Subcutaneous abdominal adipose tissue (tissue), 5 donors: ENCODE measurements around the gene ADAM17.
"Not testable (repeated sequence)": the region's sequence is repeated elsewhere in the genome, so short reads cannot be mapped to it uniquely, and the experiment has no call there.

Source experiments
- H3K27ac ChIP-seq: one replicate; pipeline ENCODE4 v1.7.0; 2013; ENCODE audit warnings: low read depth, mild to moderate bottlenecking, inconsistent platforms, low read length, moderate library complexity
- H3K27me3 ChIP-seq, 5 donors: one replicate each; pipeline ENCODE4 v1.7.0; 2013; ENCODE audit warnings: low read length in 5 of 5, inconsistent platforms in 1 of 5; ENCODE audit not compliant: control insufficient read depth in 5 of 5, insufficient read depth in 4 of 5
- H3K36me3 ChIP-seq, 5 donors: one replicate each; pipeline ENCODE4 v1.7.0; 2013; ENCODE audit warnings: low read length in 5 of 5; ENCODE audit not compliant: control insufficient read depth in 5 of 5, insufficient read depth in 5 of 5
- H3K4me1 ChIP-seq, 5 donors: one replicate each; pipeline ENCODE4 v1.7.0; 2013; ENCODE audit warnings: low read length in 5 of 5, mild to moderate bottlenecking in 3 of 5, moderate library complexity in 1 of 5; ENCODE audit not compliant: control insufficient read depth in 5 of 5, insufficient read depth in 5 of 5
- H3K4me3 ChIP-seq, 5 donors: one replicate each; pipeline ENCODE4 v1.7.0; 2013; ENCODE audit warnings: low read length in 5 of 5, low read depth in 1 of 5
- H3K9ac ChIP-seq, 5 donors: one replicate each; pipeline ENCODE4 v1.7.0; 2013; ENCODE audit warnings: low read length in 5 of 5, mild to moderate bottlenecking in 4 of 5, moderate library complexity in 3 of 5
- H3K9me3 ChIP-seq, 5 donors: one replicate each; pipeline ENCODE4 v1.7.0; 2013; ENCODE audit warnings: low read length in 5 of 5; ENCODE audit not compliant: control insufficient read depth in 5 of 5
- donor health status: healthy.
- donor health status: healthy.
- donor health status: healthy.
- donor health status: healthy.
- donor health status: healthy.

Gene ADAM17

DNA sequence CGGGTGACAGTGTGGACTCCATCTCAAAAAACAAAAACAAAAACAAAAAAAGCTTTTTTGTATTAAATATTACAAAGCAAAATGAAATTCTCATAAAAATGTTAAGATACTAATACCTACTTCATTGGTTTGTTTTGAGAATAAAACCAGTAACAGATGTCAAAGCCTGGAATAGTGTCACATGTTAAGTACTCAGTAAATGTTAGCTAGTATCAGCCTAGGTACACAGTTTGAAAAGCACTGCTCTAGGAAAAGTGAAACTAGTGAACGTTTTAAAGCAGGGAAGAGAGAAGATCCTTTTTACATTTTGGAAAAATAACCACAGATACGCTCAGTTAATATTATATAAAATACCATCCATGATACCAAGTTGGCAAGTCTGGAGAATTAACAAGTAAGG lies 37.1 kb upstream of the ADAM17 start:
- H3K4me1 ChIP-seq, result peaks cover 6 to 24% (median 17%) of the 10 kb centered on the region in 5 donors
- H3K27ac ChIP-seq, result no peak overlapping the region
- no peak overlapping the region for H3K4me3 ChIP-seq
- H3K27me3 ChIP-seq, result no peaks in the 10 kb centered on the region
- H3K36me3 ChIP-seq, result peaks cover 6 to 23% (median 18%) of the 10 kb centered on the region in 5 donors
- H3K9me3 ChIP-seq, result no peaks in the 10 kb centered on the region
- no peak overlapping the region for H3K9ac ChIP-seq

DNA sequence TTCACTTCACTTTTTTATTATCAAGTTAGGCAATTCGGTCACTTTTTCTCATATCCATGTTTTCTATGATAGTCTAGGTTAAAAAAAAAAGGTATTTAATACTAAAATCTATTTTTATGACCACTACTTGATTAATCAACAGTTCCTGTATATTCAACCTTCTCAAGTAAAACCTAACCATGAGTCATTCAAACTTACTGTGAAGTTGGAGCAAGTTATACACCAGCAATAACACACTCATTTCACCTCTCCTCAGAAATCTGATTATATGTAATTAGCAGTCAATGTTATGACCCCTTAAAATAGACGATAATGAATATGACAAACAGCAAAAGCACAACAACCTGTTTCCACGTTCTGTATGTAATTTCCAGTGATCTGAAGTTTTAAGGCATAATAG lies 35.0 kb upstream of the ADAM17 start:
- peaks cover 11 to 42% (median 27%) of the 10 kb centered on the region in 5 donors for H3K36me3 ChIP-seq
- H3K4me1 ChIP-seq, result peaks cover 3 to 18% (median 14%) of the 10 kb centered on the region in 5 donors
- no peak overlapping the region for H3K9ac ChIP-seq
- no peaks in the 10 kb centered on the region for H3K9me3 ChIP-seq
- no peak overlapping the region for H3K4me3 ChIP-seq
- H3K27me3 ChIP-seq, result no peaks in the 10 kb centered on the region
- no peak overlapping the region for H3K27ac ChIP-seq

DNA sequence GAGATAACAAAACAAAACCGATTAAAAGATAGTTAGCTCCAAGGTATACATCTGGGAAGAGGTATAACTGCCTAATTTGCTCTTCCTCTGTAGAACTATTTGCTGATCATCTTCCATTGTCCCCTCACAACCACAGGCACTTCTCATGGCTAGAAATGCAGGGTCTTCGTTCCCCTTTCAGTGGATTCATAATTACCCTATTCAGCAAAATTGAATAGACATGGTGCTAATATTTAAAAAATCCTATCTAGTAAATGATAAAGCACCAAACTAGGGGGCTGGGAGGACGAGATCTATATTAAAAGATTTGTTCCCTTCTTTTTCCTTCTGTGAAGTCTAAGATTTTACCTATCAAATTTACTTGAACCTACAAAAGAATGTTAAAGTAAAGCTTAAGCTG lies 30.8 kb upstream of the ADAM17 start:
- H3K9me3 ChIP-seq, result no peaks in the 10 kb centered on the region
- peaks cover 22 to 56% (median 40%) of the 10 kb centered on the region in 5 donors for H3K36me3 ChIP-seq
- no peak overlapping the region for H3K4me3 ChIP-seq
- H3K4me1 ChIP-seq, result peaks cover 0 to 6% (median 0%) of the 10 kb centered on the region in 5 donors
- H3K9ac ChIP-seq, result no peak overlapping the region
- no peaks in the 10 kb centered on the region for H3K27me3 ChIP-seq
- no peak overlapping the region for H3K27ac ChIP-seq

DNA sequence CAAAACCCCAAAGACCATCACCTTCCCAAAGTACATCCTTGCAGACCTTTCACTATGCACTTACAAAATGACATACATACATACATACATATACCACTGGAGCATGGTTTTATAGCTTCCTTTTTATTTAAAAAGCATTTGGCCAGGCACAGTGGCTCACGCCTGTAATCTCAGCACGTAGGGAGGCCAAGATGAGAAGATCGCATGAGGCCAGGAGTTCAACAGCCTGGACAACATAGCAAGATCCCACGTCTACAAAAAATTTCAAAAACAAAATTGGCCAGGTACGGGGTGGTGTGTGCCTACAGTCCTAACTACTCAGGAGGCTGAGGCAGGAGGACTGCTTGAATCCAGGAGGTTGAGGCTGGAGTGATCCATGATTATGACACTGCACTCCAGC lies 29.9 kb upstream of the ADAM17 start:
- peaks cover 22 to 48% (median 40%) of the 10 kb centered on the region in 5 donors for H3K36me3 ChIP-seq

DNA sequence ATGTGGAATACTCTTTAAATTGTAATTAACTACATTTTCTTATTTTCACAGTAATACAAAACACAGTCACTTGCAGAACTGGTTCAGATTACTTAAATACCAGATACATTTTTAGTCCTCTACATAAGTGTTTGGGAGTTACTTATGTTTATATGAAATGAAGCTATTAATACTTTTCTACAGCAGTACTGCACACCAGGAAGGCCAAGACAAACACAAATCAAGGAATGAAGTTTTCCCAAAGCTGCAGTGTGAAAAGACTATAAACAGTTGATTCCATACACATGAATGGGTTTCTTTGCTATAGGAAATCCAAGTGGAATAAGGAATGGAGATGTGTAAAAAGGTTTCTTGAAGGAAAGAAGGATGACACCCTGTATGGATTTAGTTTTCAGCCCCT lies 29.3 kb upstream of the ADAM17 start:
- H3K27ac ChIP-seq, H3K9ac ChIP-seq, H3K27me3 ChIP-seq, H3K9me3 ChIP-seq, H3K4me1 ChIP-seq, H3K4me3 ChIP-seq: not testable (repeated sequence)
- peaks cover 26 to 45% (median 35%) of the 10 kb centered on the region in 5 donors for H3K36me3 ChIP-seq

More for the DNA sequence above, 29.9 kb upstream of the ADAM17 start:
- Histone ChIP-seq H3K4me1 (peaks cover 0 to 7% (median 0%) of the 10 kb centered on the region in 5 donors), H3K9ac (no peak overlapping the region), H3K27ac (no peak overlapping the region), H3K4me3 (no peak overlapping the region), H3K9me3 (no peaks in the 10 kb centered on the region), H3K27me3 (no peaks in the 10 kb centered on the region)

DNA sequence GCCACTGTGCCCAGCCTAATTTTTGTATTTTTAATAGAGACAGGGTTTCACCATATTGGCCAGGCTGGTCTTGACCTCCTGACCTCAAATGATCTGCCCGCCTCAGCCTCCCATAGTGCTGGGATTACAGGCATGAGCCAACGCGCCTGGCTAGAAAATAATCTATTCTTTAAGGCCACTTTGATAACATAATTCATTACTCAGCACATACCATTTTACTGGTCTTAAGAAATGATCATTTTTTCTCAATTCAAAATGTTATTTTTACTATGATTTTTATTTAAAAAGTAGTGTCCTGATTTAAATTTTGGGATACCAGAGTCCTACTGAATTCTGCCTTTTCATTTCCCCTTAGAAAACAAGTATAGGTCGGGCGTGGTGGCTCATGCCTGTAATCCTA lies 27.0 kb upstream of the ADAM17 start:
- Histone ChIP-seq H3K27me3 (no peaks in the 10 kb centered on the region), H3K27ac (no peak overlapping the region), H3K9me3 (no peaks in the 10 kb centered on the region), H3K36me3 (peaks cover 21 to 36% (median 22%) of the 10 kb centered on the region in 5 donors), H3K4me3 (no peak overlapping the region), H3K4me1 (peaks cover 0 to 17% (median 12%) of the 10 kb centered on the region in 5 donors), H3K9ac (no peak overlapping the region)

DNA sequence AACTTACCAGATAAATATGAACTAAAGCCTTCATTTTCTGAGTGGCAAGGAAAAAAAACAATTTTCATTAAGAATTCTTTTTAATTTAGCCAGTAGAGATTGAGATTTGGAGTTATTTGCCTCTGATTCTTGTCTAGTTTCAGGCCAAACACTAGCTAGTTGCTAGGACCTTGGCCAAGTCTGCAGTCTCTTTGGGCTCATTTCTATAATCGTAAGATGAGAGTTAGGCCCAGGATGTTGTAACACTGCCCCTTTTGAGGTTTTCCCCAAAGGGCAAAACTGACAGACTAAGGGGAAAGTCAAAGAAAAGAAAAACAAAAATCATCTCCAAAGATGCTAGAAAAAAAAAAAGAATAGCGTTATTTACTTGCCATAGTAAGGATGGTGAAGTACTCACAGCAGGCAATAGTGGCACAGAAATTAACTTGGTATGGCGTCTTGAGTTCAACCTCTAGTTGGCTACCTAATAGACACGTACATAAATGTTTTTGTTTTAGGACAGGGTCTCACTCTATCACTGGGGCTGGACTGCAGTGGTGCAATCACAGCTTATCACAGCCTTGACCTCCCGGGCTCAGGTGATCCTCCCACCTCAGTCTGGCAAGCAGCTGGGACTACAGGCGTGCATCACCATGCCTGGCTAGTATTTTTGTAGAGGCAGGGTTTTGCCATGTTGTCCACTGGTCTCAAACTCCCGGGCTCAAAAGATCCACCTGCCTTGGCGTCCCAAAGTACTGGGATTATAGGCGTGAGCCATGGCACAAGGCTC lies 23.0 kb upstream of the ADAM17 start:
- no peak overlapping the region for H3K9ac ChIP-seq

DNA sequence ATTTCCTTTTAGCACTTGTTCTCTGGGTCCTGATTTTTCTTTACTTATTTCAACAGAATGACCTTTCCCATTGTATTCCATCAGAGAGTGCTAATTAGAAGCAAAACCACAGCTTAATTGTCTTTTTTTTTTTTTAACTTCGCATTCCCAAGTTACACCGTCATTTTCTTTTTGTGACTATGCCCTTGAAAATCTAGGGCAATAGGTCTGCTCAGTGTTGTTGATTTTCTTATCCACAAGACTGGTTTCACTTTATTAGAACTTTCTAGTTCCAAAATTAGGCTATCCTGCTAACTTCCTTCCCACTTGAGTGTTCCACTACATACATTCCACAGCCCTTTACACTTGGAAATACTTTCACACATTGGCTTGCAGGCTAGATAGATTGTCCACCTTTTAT lies 18.7 kb upstream of the ADAM17 start:
- Histone ChIP-seq H3K36me3 (no peaks in the 10 kb centered on the region), H3K27ac (peak overlapping the region; percentile 21), H3K4me1 (peaks cover 0 to 24% (median 14%) of the 10 kb centered on the region in 5 donors), H3K9me3 (no peaks in the 10 kb centered on the region), H3K27me3 (no peaks in the 10 kb centered on the region), H3K4me3 (no peak overlapping the region), H3K9ac (no peak overlapping the region)

More for the DNA sequence above, 23.0 kb upstream of the ADAM17 start:
- peak overlapping the region; percentile 13 for H3K27ac ChIP-seq
- H3K4me3 ChIP-seq, result no peak overlapping the region
- H3K27me3 ChIP-seq, result no peaks in the 10 kb centered on the region
- H3K9me3 ChIP-seq, result no peaks in the 10 kb centered on the region
- H3K4me1 ChIP-seq, result peaks cover 0 to 23% (median 12%) of the 10 kb centered on the region in 5 donors
- peaks cover 3 to 8% (median 4%) of the 10 kb centered on the region in 5 donors for H3K36me3 ChIP-seq

DNA sequence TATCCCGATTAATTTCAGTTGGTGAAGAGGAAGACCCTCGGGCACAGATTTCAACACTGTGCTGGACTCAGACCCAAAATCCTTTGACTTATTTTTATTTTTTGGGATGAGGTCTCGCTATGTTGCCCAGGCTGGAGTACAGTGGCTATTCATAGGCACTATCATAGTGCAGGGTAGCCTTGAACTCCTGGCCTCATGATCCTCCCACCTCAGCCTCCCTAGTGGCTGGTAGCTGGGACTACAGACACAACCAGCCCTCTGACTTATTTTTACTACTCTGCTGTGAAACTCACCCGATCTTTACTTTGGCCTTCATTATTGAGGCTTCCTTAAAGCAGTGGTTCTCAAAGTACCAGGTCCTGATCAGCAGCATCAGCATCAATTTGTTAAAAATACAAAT lies 18.2 kb upstream of the ADAM17 start:
- peak overlapping the region; percentile 21 for H3K27ac ChIP-seq
- H3K9me3 ChIP-seq, result no peaks in the 10 kb centered on the region
- no peak overlapping the region for H3K9ac ChIP-seq
- H3K4me1 ChIP-seq, result peaks cover 0 to 23% (median 12%) of the 10 kb centered on the region in 5 donors
- H3K27me3 ChIP-seq, result no peaks in the 10 kb centered on the region
- no peak overlapping the region for H3K4me3 ChIP-seq
- no peaks in the 10 kb centered on the region for H3K36me3 ChIP-seq

DNA sequence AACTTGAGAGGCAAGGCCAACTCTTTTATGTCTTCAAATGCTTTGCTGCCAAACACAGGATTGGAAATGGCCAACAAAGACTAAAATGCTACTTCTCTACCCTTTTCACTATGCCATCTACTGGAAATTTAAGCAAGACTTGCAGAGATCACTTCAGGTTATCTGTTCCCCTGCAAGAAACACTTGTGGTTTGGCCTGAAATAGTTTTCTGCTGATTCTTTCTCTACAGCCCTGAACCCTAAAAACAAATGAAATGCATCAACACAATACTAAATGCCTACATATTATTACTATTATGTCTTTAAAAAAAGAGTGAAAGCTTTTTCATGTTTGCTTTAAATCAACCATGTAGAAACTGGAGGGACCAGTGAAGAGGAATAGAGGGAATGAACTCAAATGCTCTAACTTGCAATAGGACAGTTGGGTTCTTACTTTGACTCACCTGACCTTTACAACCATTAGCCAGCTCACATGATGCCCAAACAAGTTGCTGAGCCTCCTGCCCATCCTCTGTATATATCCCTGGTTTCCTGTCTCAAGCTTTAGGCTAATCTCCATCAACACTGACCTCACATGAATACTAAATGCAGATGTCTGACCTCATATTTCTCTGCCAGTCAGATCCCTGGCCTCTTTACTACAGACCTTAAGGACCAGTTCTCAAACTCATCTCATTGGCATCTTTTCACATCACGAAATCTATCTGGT lies 17.5 kb upstream of the ADAM17 start:
- Histone ChIP-seq H3K4me3 (no peak overlapping the region), H3K9me3 (no peaks in the 10 kb centered on the region), H3K9ac (no peak overlapping the region), H3K4me1 (peaks cover 0 to 16% (median 5%) of the 10 kb centered on the region in 5 donors), H3K36me3 (no peaks in the 10 kb centered on the region), H3K27ac (peak overlapping the region; percentile 21), H3K27me3 (no peaks in the 10 kb centered on the region)
